ENCODE measurements around the gene CALCOCO1. TPM values are rescaled to one million over a fixed set of nuclear protein-coding genes. Genes with fewer than 3 reads are reported as not detected.

The CALCOCO1 gene
- total and polyA plus RNA-seq, 12 donors = 48.0 to 187 (median 122) TPM

GRCh38 chr12:53701518-53702264, 25.6 kb downstream of the CALCOCO1 start:
- peak; percentile 80 to 92 (median 86) for DNase-seq
- no peaks in the 10 kb centered on the region for H3K9me3 ChIP-seq (replicated peaks in 1 of 3)
- no peaks in the 10 kb centered on the region for H3K36me3 ChIP-seq (replicated peaks in 1 of 2)
- no peaks in the 10 kb centered on the region for H3K4me1 ChIP-seq (replicated peaks in 1 of 2)
- peak; percentile 88 to 96 (median 94) for TF ChIP-seq CTCF (IDR thresholded peaks at IDR 0.05)
- no peak for TF ChIP-seq POLR2A (IDR thresholded peaks at IDR 0.05)
- intact Hi-C loops (cut with DNase I) = loop anchor here (2.0 to 10.0 kb wide), 2 partner anchors 43 to 263 kb away; no protein-coding TSS in a partner anchor
- H3K4me3 ChIP-seq = no peak overlapping the region
- WGBS, 4 donors = 3 to 6% (median 4%) methylated on average over 3 to 8 of the region's 8 CpGs
- H3K27me3 ChIP-seq = peaks cover 36% of the 10 kb centered on the region
- H3K27ac ChIP-seq = no peak overlapping the region

- Histone ChIP-seq H3K27ac (no peak overlapping the region), H3K9me3 (replicated peaks in 1 of 3) (no peaks in the 10 kb centered on the region), H3K36me3 (replicated peaks in 1 of 2) (no peaks in the 10 kb centered on the region), H3K4me1 (replicated peaks in 1 of 2) (peaks cover 0 to 4% of the 10 kb centered on the region in 2 donors), H3K27me3 (peaks cover 46% of the 10 kb centered on the region), H3K4me3 (no peak overlapping the region)
- TF ChIP-seq POLR2A (IDR thresholded peaks at IDR 0.05) (no peak), CTCF (IDR thresholded peaks at IDR 0.05) (no peak)
- intact Hi-C loops (cut with DNase I) = loop anchor here in 1 of 2 donors (2.0 to 10.0 kb wide), 2 partner anchors 44 to 264 kb away; no protein-coding TSS in a partner anchor
- WGBS, 4 donors = 42 to 55% (median 47%) methylated on average over 6 of the region's 6 CpGs
- no peak for DNase-seq
Observed at GRCh38 chr12:53700567-53700966, 26.7 kb downstream of the CALCOCO1 start.

DNA sequence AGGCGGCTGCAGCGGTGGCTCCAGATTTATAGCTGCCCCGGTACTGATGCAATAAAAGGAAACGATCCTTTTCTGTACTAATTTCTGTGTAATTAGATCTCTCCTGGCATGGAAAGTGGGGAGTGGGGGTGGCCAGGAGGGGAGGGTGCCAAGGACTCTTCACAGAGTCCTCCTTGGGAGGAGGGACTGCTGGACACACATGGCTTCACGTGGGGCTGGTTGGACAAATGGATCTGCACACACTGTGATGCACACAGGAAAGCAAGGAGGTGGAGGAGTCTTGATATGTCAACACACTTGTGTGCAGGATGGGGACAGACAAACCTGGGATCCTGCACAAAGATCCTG, 27.6 kb downstream of the CALCOCO1 start:
- WGBS, 4 donors = 26 to 46% (median 36%) methylated on average over 5 of the region's 5 CpGs
- intact Hi-C loops (cut with DNase I) = loop anchor here in 1 of 2 donors (2.0 to 10.0 kb wide), 2 partner anchors 45 to 265 kb away; no protein-coding TSS in a partner anchor
- no peak for DNase-seq

More for the DNA sequence above, 27.6 kb downstream of the CALCOCO1 start:
- H3K9me3 ChIP-seq (replicated peaks in 1 of 3) = no peaks in the 10 kb centered on the region
- TF ChIP-seq CTCF (IDR thresholded peaks at IDR 0.05) (no peak), POLR2A (IDR thresholded peaks at IDR 0.05) (no peak)
- peaks cover 51% of the 10 kb centered on the region for H3K27me3 ChIP-seq
- no peak overlapping the region for H3K27ac ChIP-seq
- H3K4me3 ChIP-seq = no peak overlapping the region
- no peaks in the 10 kb centered on the region for H3K36me3 ChIP-seq (replicated peaks in 1 of 2)
- H3K4me1 ChIP-seq (replicated peaks in 1 of 2) = peaks cover 0 to 10% of the 10 kb centered on the region in 2 donors

Measured in adrenal gland (tissue), 12 donors.